ENCODE results near the gene SYNDIG1L. TPM values are rescaled to one million over a fixed set of nuclear protein-coding genes. Genes with fewer than 3 reads are reported as not detected.

The SYNDIG1L gene
- polyA plus RNA-seq, 1 donor (not counting 4 experiments of a cell fraction or from before 2014, with no cell fraction given): not detected

DNA sequence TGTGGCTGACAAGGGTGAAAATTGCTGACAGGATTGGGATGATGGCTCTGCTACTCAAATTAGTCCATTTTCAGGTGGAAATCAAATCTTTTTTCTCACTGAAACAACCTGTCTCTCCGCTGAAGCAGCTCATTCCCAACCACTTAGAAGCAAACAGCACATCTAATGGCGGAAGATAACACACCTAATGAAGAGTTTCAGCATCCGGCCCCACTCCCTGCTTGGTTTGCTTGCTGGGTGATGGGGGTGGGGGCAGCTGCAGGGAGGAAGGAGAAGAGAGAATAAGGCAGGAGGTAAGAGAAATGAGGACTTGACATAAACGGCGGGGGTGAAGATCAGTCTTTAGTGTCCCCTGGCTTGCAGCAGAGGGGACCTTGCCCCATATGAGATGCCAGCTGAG is 4.0 kb downstream of the SYNDIG1L start:
- DNase-seq (ENCODE audit: low read depth, low spot score): no peak
- dilution Hi-C loops (cut with MboI; ENCODE audit: extremely low pct_ligation_motif_present, low sequenced_read_pairs): no loop called here
- no peak for FAIRE-seq
- TF ChIP-seq, protein P1, sequence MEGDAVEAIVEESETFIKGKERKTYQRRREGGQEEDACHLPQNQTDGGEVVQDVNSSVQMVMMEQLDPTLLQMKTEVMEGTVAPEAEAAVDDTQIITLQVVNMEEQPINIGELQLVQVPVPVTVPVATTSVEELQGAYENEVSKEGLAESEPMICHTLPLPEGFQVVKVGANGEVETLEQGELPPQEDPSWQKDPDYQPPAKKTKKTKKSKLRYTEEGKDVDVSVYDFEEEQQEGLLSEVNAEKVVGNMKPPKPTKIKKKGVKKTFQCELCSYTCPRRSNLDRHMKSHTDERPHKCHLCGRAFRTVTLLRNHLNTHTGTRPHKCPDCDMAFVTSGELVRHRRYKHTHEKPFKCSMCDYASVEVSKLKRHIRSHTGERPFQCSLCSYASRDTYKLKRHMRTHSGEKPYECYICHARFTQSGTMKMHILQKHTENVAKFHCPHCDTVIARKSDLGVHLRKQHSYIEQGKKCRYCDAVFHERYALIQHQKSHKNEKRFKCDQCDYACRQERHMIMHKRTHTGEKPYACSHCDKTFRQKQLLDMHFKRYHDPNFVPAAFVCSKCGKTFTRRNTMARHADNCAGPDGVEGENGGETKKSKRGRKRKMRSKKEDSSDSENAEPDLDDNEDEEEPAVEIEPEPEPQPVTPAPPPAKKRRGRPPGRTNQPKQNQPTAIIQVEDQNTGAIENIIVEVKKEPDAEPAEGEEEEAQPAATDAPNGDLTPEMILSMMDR (optimal IDR thresholded peaks at IDR 0.05 in 1 of 3, IDR thresholded peaks at IDR 0.05 in 1 of 3, conservative IDR thresholded peaks at IDR 0.05 in 1 of 3; ENCODE audit: extremely low read depth in 1 of 3, insufficient read depth in 2 of 3, low read length in 3 of 3): no peak
- TF ChIP-seq EZH2 (IDR thresholded peaks at IDR 0.05; ENCODE audit: low read length): no peak
- no peaks in the 10 kb centered on the region for H3K79me2 ChIP-seq (ENCODE audit: control insufficient read depth, insufficient read depth, low read length)
- H3K27ac ChIP-seq (ENCODE audit: control insufficient read depth, insufficient read depth, low read length): no peak overlapping the region
- H3K4me2 ChIP-seq (ENCODE audit: control insufficient read depth, extremely low read depth, insufficient read depth, low read depth, low read length): no peak overlapping the region
- no peak overlapping the region for H3K9ac ChIP-seq (ENCODE audit: control insufficient read depth, extremely low read depth, insufficient read depth, low read length)
- H3K4me1 ChIP-seq (ENCODE audit: control insufficient read depth, extremely low read depth, insufficient read depth, low read length): no peaks in the 10 kb centered on the region
- no peaks in the 10 kb centered on the region for H4K20me1 ChIP-seq (ENCODE audit: control insufficient read depth, extremely low read depth, insufficient read depth, low read length)
- no peak overlapping the region for H3K4me3 ChIP-seq (ENCODE audit: control insufficient read depth in 2 of 3, extremely low read depth in 1 of 3, insufficient read depth in 2 of 3, low read depth in 1 of 3, low read length in 3 of 3)
- no peaks in the 10 kb centered on the region for H3K9me1 ChIP-seq (ENCODE audit: control insufficient read depth, extremely low read depth, insufficient read depth, low read length)
- peaks cover 29% of the 10 kb centered on the region for H3K27me3 ChIP-seq (ENCODE audit: control insufficient read depth, extremely low read depth, insufficient read depth, low read length)
- no peak overlapping the region for H2AFZ ChIP-seq (ENCODE audit: control insufficient read depth, low read length)
- no peaks in the 10 kb centered on the region for H3K9me3 ChIP-seq (ENCODE audit: control insufficient read depth, low read depth, low read length)
- H3K36me3 ChIP-seq (ENCODE audit: control insufficient read depth in 2 of 2, extremely low read depth in 1 of 2, insufficient read depth in 2 of 2, low read length in 2 of 2): no peaks in the 10 kb centered on the region

GRCh38 chr14:74419086-74419485 is 6.9 kb downstream of the SYNDIG1L start:
- Histone ChIP-seq H2AFZ (ENCODE audit: control insufficient read depth, low read length) (no peak overlapping the region), H3K27ac (ENCODE audit: control insufficient read depth, insufficient read depth, low read length) (no peak overlapping the region), H3K4me3 (ENCODE audit: control insufficient read depth in 2 of 3, extremely low read depth in 1 of 3, insufficient read depth in 2 of 3, low read depth in 1 of 3, low read length in 3 of 3) (no peak overlapping the region), H3K9me1 (ENCODE audit: control insufficient read depth, extremely low read depth, insufficient read depth, low read length) (no peaks in the 10 kb centered on the region), H3K9ac (ENCODE audit: control insufficient read depth, extremely low read depth, insufficient read depth, low read length) (no peak overlapping the region), H4K20me1 (ENCODE audit: control insufficient read depth, extremely low read depth, insufficient read depth, low read length) (no peaks in the 10 kb centered on the region), H3K79me2 (ENCODE audit: control insufficient read depth, insufficient read depth, low read length) (no peaks in the 10 kb centered on the region), H3K4me1 (ENCODE audit: control insufficient read depth, extremely low read depth, insufficient read depth, low read length) (no peaks in the 10 kb centered on the region), H3K36me3 (ENCODE audit: control insufficient read depth in 2 of 2, extremely low read depth in 1 of 2, insufficient read depth in 2 of 2, low read length in 2 of 2) (no peaks in the 10 kb centered on the region), H3K4me2 (ENCODE audit: control insufficient read depth, extremely low read depth, insufficient read depth, low read depth, low read length) (no peak overlapping the region), H3K27me3 (ENCODE audit: control insufficient read depth, extremely low read depth, insufficient read depth, low read length) (peaks cover 13% of the 10 kb centered on the region), H3K9me3 (ENCODE audit: control insufficient read depth, low read depth, low read length) (no peaks in the 10 kb centered on the region)
- FAIRE-seq: no peak
- no peak for DNase-seq (ENCODE audit: low read depth, low spot score)
- dilution Hi-C loops (cut with MboI; ENCODE audit: extremely low pct_ligation_motif_present, low sequenced_read_pairs): no loop called here
- TF ChIP-seq, protein P1 (optimal IDR thresholded peaks at IDR 0.05 in 1 of 3, IDR thresholded peaks at IDR 0.05 in 1 of 3, conservative IDR thresholded peaks at IDR 0.05 in 1 of 3; ENCODE audit: extremely low read depth in 1 of 3, insufficient read depth in 2 of 3, low read length in 3 of 3): no peak
- TF ChIP-seq EZH2 (IDR thresholded peaks at IDR 0.05; ENCODE audit: low read length): no peak
